HG03025 (cell line): ENCODE measurements around the gene DPAGT1.

Experiments used
- ATAC-seq: cut with Tn5 transposase; IDR thresholded peaks from one replicate; pipeline ENCODE4 v1.9.1; 2021; ENCODE audit warnings: mild to moderate bottlenecking, moderate library complexity; ENCODE audit not compliant: unreplicated experiment, low FRiP score

The DPAGT1 gene

GRCh38 chr11:119095066-119095880, 6.4 kb downstream of the DPAGT1 start:
- ATAC-seq = peak; percentile 73

- peak; percentile 40 for ATAC-seq
Observed at GRCh38 chr11:119094816-119095065, 6.9 kb downstream of the DPAGT1 start.

GRCh38 chr11:119093942-119094815, 7.5 kb downstream of the DPAGT1 start:
- ATAC-seq = peak; percentile 3

GRCh38 chr11:119092880-119093842, 8.5 kb downstream of the DPAGT1 start:
- no peak for ATAC-seq

- no peak for ATAC-seq
Observed at GRCh38 chr11:119091966-119092879, 9.4 kb downstream of the DPAGT1 start.

GRCh38 chr11:119091178-119091577, 10.5 kb downstream of the DPAGT1 start:
- no peak for ATAC-seq

GRCh38 chr11:119089319-119089718, 12.3 kb downstream of the DPAGT1 start:
- no peak for ATAC-seq

GRCh38 chr11:119088406-119088805, 13.2 kb downstream of the DPAGT1 start:
- ATAC-seq = no peak

- no peak for ATAC-seq
Observed at GRCh38 chr11:119087747-119088241, 13.9 kb downstream of the DPAGT1 start.

GRCh38 chr11:119087123-119087522, 14.5 kb downstream of the DPAGT1 start:
- no peak for ATAC-seq

- peak; percentile 7 for ATAC-seq
Observed at GRCh38 chr11:119085437-119085847, 16.2 kb downstream of the DPAGT1 start.

GRCh38 chr11:119084663-119085436, 16.8 kb downstream of the DPAGT1 start, which contains the start of gene HMBS:
HMBS (plus strand) TSS chr11:119084881; CDS start chr11:119085034, 153 bp downstream.
- ATAC-seq = peak; percentile 85

- ATAC-seq = no peak
Observed at GRCh38 chr11:119081682-119082260, 19.9 kb downstream of the DPAGT1 start.

- no peak for ATAC-seq
Observed at GRCh38 chr11:119078675-119079420, 22.8 kb downstream of the DPAGT1 start.

GRCh38 chr11:119077839-119078238, 23.8 kb downstream of the DPAGT1 start:
- ATAC-seq = no peak

- peak; percentile 77 for ATAC-seq
Observed at GRCh38 chr11:119067371-119068222, 34.1 kb downstream of the DPAGT1 start, which contains the start of gene VPS11. VPS11 (plus strand) TSS chr11:119067818; CDS start chr11:119067824, 6 bp downstream.
